IPS-18c (cell line): ENCODE results near the gene DIP2C.

Experiments used
- H3K4me3 ChIP-seq: 2 replicates; pipeline ENCODE4 v1.7.0; 2013; ENCODE audit warnings: low read depth, mild to moderate bottlenecking, low read length, moderate library complexity; ENCODE audit not compliant: insufficient read depth
- H3K9me3 ChIP-seq: one replicate; pipeline ENCODE4 v1.6.1; 2013; ENCODE audit warnings: mild to moderate bottlenecking, low read length, moderate library complexity; ENCODE audit not compliant: control insufficient read depth, insufficient read depth

DIP2C gene

GRCh38 chr10:553233-553632 is 136.2 kb downstream of the DIP2C start:
- no peak overlapping the region for H3K4me3 ChIP-seq
- H3K9me3 ChIP-seq, result no peaks in the 10 kb centered on the region

- Histone ChIP-seq H3K4me3 (no peak overlapping the region), H3K9me3 (no peaks in the 10 kb centered on the region)
These were observed 136.8 kb downstream of the DIP2C start for GRCh38 chr10:552679-553078.

GRCh38 chr10:551373-552252 is 137.9 kb downstream of the DIP2C start:
- no peak overlapping the region for H3K4me3 ChIP-seq
- no peaks in the 10 kb centered on the region for H3K9me3 ChIP-seq

- Histone ChIP-seq H3K9me3 (no peaks in the 10 kb centered on the region), H3K4me3 (no peak overlapping the region)
These were observed 138.6 kb downstream of the DIP2C start for GRCh38 chr10:550665-551372.

GRCh38 chr10:549391-549790 is 140.1 kb downstream of the DIP2C start:
- no peaks in the 10 kb centered on the region for H3K9me3 ChIP-seq
- H3K4me3 ChIP-seq, result no peak overlapping the region

- no peaks in the 10 kb centered on the region for H3K9me3 ChIP-seq
- H3K4me3 ChIP-seq, result no peak overlapping the region
These were observed 141.1 kb downstream of the DIP2C start for GRCh38 chr10:548238-548901.

- Histone ChIP-seq H3K4me3 (no peak overlapping the region), H3K9me3 (no peaks in the 10 kb centered on the region)
These were observed 141.8 kb downstream of the DIP2C start for GRCh38 chr10:547591-548081.

GRCh38 chr10:546971-547590 is 142.4 kb downstream of the DIP2C start:
- H3K9me3 ChIP-seq, result no peaks in the 10 kb centered on the region

GRCh38 chr10:546451-546850 is 143.0 kb downstream of the DIP2C start:
- Histone ChIP-seq H3K4me3 (no peak overlapping the region), H3K9me3 (no peaks in the 10 kb centered on the region)

More at GRCh38 chr10:546971-547590, 142.4 kb downstream of the DIP2C start:
- H3K4me3 ChIP-seq, result no peak overlapping the region

- Histone ChIP-seq H3K9me3 (no peaks in the 10 kb centered on the region), H3K4me3 (no peak overlapping the region)
These were observed 145.3 kb downstream of the DIP2C start for GRCh38 chr10:543862-544822.

GRCh38 chr10:543131-543530 is 146.3 kb downstream of the DIP2C start:
- Histone ChIP-seq H3K4me3 (no peak overlapping the region), H3K9me3 (no peaks in the 10 kb centered on the region)

- H3K9me3 ChIP-seq, result no peaks in the 10 kb centered on the region
- H3K4me3 ChIP-seq, result no peak overlapping the region
These were observed 147.6 kb downstream of the DIP2C start for GRCh38 chr10:541750-542371.

GRCh38 chr10:541041-541440 is 148.4 kb downstream of the DIP2C start:
- H3K9me3 ChIP-seq, result no peaks in the 10 kb centered on the region
- no peak overlapping the region for H3K4me3 ChIP-seq

GRCh38 chr10:538895-539294 is 150.6 kb downstream of the DIP2C start:
- Histone ChIP-seq H3K4me3 (no peak overlapping the region), H3K9me3 (no peaks in the 10 kb centered on the region)

- H3K4me3 ChIP-seq, result no peak overlapping the region
- H3K9me3 ChIP-seq, result no peaks in the 10 kb centered on the region
These were observed 152.5 kb downstream of the DIP2C start for GRCh38 chr10:536935-537334.

GRCh38 chr10:536371-536925 is 153.0 kb downstream of the DIP2C start:
- Histone ChIP-seq H3K4me3 (no peak overlapping the region), H3K9me3 (no peaks in the 10 kb centered on the region)
